Naive thymus-derived CD4-positive, alpha-beta T cell (primary cell): ENCODE results near the gene LRRC9. TPM values are rescaled to one million over a fixed set of nuclear protein-coding genes. Genes with fewer than 3 reads are reported as not detected.
"Not testable (repeated sequence)": the region's sequence is repeated elsewhere in the genome, so short reads cannot be mapped to it uniquely, and the experiment has no call there.

Source experiments
- ATAC-seq: fragments of 150-1000 bp; cut with Tn5 transposase; 2 replicates; pipeline ENCODE4 v1.10.0; 2021; ENCODE audit warnings: mild to moderate bottlenecking, moderate library complexity
- CTCF ChIA-PET: fragments of 350-600 bp; sonication (Branson Sonifier 250); formaldehyde crosslinking; loops from one replicate; lab custom pipeline; 2021; ENCODE audit warnings: antibody characterized with exemption; lab: Charles Lee
- POLR2A ChIA-PET: fragments of 350-600 bp; sonication (Branson Sonifier 250); formaldehyde crosslinking; loops from one replicate; lab custom pipeline; 2021; ENCODE audit warnings: antibody characterized with exemption, inconsistent platforms; lab: Charles Lee
- DNase-seq, 9 donors: peaks; one replicate each; pipeline versions ENCODE4 v3.0.0 to v3.0.0-alpha.2; 2020 to 2022; ENCODE audit warnings: mixed read lengths in 1 of 9
- H3K27ac ChIP-seq: one replicate; pipeline ENCODE4 v1.7.0; 2013; ENCODE audit warnings: mild to moderate bottlenecking, low read depth, low read length, moderate library complexity
- H3K27me3 ChIP-seq, 2 donors: one replicate each; pipeline ENCODE4 v1.7.0; 2013; ENCODE audit warnings: low read length in 2 of 2, mild to moderate bottlenecking in 2 of 2, moderate library complexity in 2 of 2; ENCODE audit not compliant: control insufficient read depth in 2 of 2, insufficient read depth in 2 of 2
- H3K36me3 ChIP-seq, 3 experiments: 1 replicate in 2 of 3; 2 replicates in 1 of 3; pipeline ENCODE4 v1.7.0; 2013; ENCODE audit warnings: low read length in 3 of 3, mild to moderate bottlenecking in 3 of 3, moderate library complexity in 1 of 3; ENCODE audit not compliant: insufficient read depth in 3 of 3, control insufficient read depth in 2 of 3
- H3K4me1 ChIP-seq, 2 donors: one replicate each; pipeline ENCODE4 v1.7.0; 2013; ENCODE audit warnings: low read length in 2 of 2, mild to moderate bottlenecking in 2 of 2, moderate library complexity in 1 of 2; ENCODE audit not compliant: control insufficient read depth in 2 of 2, insufficient read depth in 2 of 2
- H3K4me3 ChIP-seq: 2 replicates; pipeline ENCODE4 v1.7.0; 2013; ENCODE audit warnings: mild to moderate bottlenecking, low read length
- H3K9me3 ChIP-seq, 3 experiments: 1 replicate in 2 of 3; 2 replicates in 1 of 3; pipeline ENCODE4 v1.7.0; 2013; ENCODE audit warnings: low read length in 3 of 3; ENCODE audit not compliant: control insufficient read depth in 2 of 3
- H3K27ac Mint-ChIP-seq, 9 donors: one replicate each; pipeline ENCODE4 v1.8.0; 2020 to 2022; ENCODE audit warnings: mixed read lengths in 9 of 9, mild to moderate bottlenecking in 8 of 9, moderate library complexity in 5 of 9, inconsistent platforms in 2 of 9
- H3K27me3 Mint-ChIP-seq, 5 donors: one replicate each; pipeline ENCODE4 v1.8.0; 2021 to 2022; ENCODE audit warnings: mixed read lengths in 5 of 5, mild to moderate bottlenecking in 1 of 5
- H3K36me3 Mint-ChIP-seq, 5 donors: one replicate each; pipeline ENCODE4 v1.8.0; 2020 to 2022; ENCODE audit warnings: mixed read lengths in 5 of 5, mild to moderate bottlenecking in 3 of 5, inconsistent platforms in 1 of 5
- H3K4me1 Mint-ChIP-seq, 7 donors: one replicate each; pipeline ENCODE4 v1.8.0; 2020 to 2022; ENCODE audit warnings: mixed read lengths in 7 of 7, mild to moderate bottlenecking in 3 of 7, inconsistent platforms in 1 of 7
- H3K4me3 Mint-ChIP-seq, 10 donors: one replicate each; pipeline ENCODE4 v1.8.0; 2020 to 2022; ENCODE audit warnings: mild to moderate bottlenecking in 10 of 10, mixed read lengths in 10 of 10, moderate library complexity in 6 of 10, inconsistent platforms in 2 of 10
- H3K9me3 Mint-ChIP-seq, 11 donors: one replicate each; pipeline ENCODE4 v1.8.0; 2020 to 2022; ENCODE audit warnings: mixed read lengths in 11 of 11, mild to moderate bottlenecking in 4 of 11, inconsistent platforms in 1 of 11, moderate library complexity in 1 of 11
- intact Hi-C, 2 donors: fragments of 100-400 bp; cut with micrococcal nuclease; formaldehyde crosslinking; loops; one replicate each; pipeline ENCODE4 v1.15.1; 2023
- polyA plus RNA-seq, 2 donors: library from polyadenylated mRNA; unstranded; fragments of 300-500 nt; fragmentation: Illumina TruSeq; gene quantifications; one replicate each; pipeline ENCODE4 v1.2.3, GENCODE V29; 2021
- total RNA-seq, 6 experiments: library from RNA in 5 of 6; stranded (reverse) in 5 of 6; gene quantifications; 1 replicate in 5 of 6; 2 replicates in 1 of 6; pipeline ENCODE4 v1.2.3 and lab custom pipeline; 2021 to 2026

LRRC9 gene
- total and polyA plus RNA-seq, 7 experiments from 2014 or later: not detected

DNA sequence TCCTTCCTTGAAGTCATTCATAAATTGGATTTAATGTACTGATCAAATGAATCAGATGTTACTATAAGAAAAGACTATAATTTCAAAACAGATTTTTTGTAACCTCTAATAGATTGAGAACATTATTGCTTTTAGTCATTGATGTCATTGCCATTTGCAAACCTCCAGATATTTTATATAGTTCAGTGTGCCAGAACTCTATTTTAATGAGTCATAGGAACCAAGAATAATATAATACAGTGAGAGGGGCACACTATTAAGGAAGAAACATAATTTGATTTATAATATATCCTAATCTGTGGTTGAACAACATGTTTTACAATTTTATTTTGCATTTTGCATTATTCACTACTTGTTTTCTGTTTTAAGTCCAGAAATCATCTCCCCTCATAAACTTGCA, 78.0 kb downstream of the LRRC9 start:
- Histone ChIP-seq H3K4me1 (no peaks in the 10 kb centered on the region), H3K27me3 (no peaks in the 10 kb centered on the region), H3K9me3 (no peaks in the 10 kb centered on the region), H3K36me3 (no peaks in the 10 kb centered on the region), H3K27ac (no peak overlapping the region), H3K4me3 (no peak overlapping the region)
- Mint-ChIP-seq H3K27ac (no peak overlapping the region), H3K36me3 (peaks cover 0 to 3% (median 0%) of the 10 kb centered on the region in 5 donors), H3K4me1 (no peaks in the 10 kb centered on the region), H3K9me3 (peaks cover 0 to 1% (median 0%) of the 10 kb centered on the region in 11 donors), H3K27me3 (peaks cover 0 to 3% (median 0%) of the 10 kb centered on the region in 5 donors), H3K4me3 (no peak overlapping the region)
- CTCF ChIA-PET: no interaction called here
- intact Hi-C loops: no loop called here
- DNase-seq (no peak), ATAC-seq (no peak)
- POLR2A ChIA-PET: no interaction called here

DNA sequence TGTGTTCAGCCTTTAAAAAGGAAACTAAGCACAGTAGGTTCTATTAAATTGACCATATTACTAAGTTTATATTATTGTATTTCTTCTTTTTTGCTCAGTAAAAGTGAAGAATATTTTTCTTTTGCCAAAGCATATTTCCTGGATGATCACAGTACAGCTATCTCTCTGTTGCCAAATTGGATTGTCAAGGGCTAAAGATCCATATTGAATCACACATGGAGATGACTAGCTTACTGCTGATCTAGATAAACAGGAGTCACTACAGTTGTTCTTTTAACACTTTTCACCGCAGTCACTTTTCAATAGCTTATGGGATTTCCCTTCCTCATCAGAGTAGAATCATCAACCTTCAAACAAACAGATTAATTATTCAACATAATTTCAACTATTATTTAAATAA, 78.6 kb downstream of the LRRC9 start:
- ChIA-PET CTCF (no interaction called here), POLR2A (no interaction called here)
- Mint-ChIP-seq H3K4me1 (no peaks in the 10 kb centered on the region), H3K4me3 (no peak overlapping the region), H3K27me3 (peaks cover 0 to 5% (median 0%) of the 10 kb centered on the region in 5 donors), H3K27ac (no peak overlapping the region), H3K9me3 (peaks cover 0 to 1% (median 0%) of the 10 kb centered on the region in 11 donors), H3K36me3 (peaks cover 0 to 3% (median 0%) of the 10 kb centered on the region in 5 donors)
- DNase-seq (no peak), ATAC-seq (no peak)
- Histone ChIP-seq H3K4me3 (no peak overlapping the region), H3K27me3 (no peaks in the 10 kb centered on the region), H3K4me1 (no peaks in the 10 kb centered on the region), H3K36me3 (no peaks in the 10 kb centered on the region), H3K27ac (no peak overlapping the region), H3K9me3 (no peaks in the 10 kb centered on the region)
- intact Hi-C loops: no loop called here

DNA sequence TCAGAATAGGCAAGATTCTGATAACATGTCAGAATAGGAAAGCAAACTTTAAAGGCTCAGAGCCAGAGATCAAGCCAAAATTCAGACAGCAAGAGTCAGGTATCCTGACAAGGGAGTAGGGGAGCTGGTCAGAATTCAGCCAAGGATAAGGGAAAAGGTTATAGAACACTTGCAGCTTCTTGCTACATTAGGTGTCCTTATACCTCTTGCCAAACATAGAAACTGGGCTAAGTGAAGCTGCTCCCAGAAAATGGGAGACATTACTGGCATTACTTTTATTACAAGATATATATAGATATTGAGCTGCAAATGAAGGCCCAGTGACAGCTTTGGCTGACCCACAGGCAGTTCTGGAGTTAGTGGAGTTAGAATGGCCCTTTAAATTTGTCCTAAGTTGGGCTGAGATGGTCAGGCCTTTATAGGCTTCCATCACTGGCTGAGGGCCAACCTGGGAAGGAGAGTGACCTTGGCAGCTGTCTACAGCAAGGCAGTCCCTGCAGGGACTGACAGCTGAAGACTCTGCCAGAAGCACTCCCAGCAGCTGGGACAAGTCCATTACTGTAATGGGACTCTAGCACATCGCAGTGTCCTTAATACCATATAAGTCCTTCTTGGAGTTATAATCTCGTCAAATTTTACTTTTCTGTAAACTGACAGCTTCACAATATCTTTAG, 83.0 kb downstream of the LRRC9 start:
- Histone ChIP-seq H3K9me3 (no peaks in the 10 kb centered on the region), H3K36me3 (no peaks in the 10 kb centered on the region), H3K4me3 (no peak overlapping the region), H3K27me3 (no peaks in the 10 kb centered on the region), H3K27ac (no peak overlapping the region), H3K4me1 (no peaks in the 10 kb centered on the region)
- no peak for ATAC-seq
- Mint-ChIP-seq H3K36me3 (peaks cover 0 to 3% (median 0%) of the 10 kb centered on the region in 5 donors), H3K27ac (no peak overlapping the region), H3K9me3 (no peaks in the 10 kb centered on the region), H3K4me1 (no peaks in the 10 kb centered on the region), H3K4me3 (no peak overlapping the region), H3K27me3 (peaks cover 0 to 16% (median 4%) of the 10 kb centered on the region in 5 donors)
- intact Hi-C loops: no loop called here
- no peak for DNase-seq
- ChIA-PET CTCF (no interaction called here), POLR2A (no interaction called here)

DNA sequence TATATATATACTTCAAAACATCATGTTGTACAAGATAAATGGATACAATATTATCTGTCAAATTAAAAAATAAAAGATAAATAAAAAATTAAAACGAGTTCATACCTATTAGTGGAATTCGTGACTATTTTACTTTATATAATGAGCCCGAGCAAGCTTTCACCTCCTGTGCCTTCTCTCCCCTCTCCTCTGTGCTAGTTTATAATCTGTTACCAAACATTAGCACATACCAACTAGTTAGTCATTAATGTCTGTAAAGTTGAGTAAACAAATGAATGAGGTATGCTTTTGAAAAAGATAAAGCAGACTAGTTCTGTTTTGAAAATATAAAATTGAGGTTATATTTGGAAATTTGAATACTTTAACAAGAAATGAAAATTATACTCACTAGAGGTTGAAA, 84.0 kb downstream of the LRRC9 start:
- Histone ChIP-seq H3K9me3 (no peaks in the 10 kb centered on the region), H3K27me3 (no peaks in the 10 kb centered on the region), H3K36me3 (no peaks in the 10 kb centered on the region), H3K4me3 (no peak overlapping the region), H3K4me1 (no peaks in the 10 kb centered on the region), H3K27ac (no peak overlapping the region)
- intact Hi-C loops: no loop called here
- peaks cover 0 to 3% (median 0%) of the 10 kb centered on the region in 5 donors for H3K36me3 Mint-ChIP-seq
- no peak for ATAC-seq
- H3K27me3 Mint-ChIP-seq: peaks cover 0 to 18% (median 4%) of the 10 kb centered on the region in 5 donors
- ChIA-PET POLR2A (interaction anchor here (0.6 kb wide), 1 partner anchor 1308 kb away, joined by 3 read pairs; no protein-coding TSS in a partner anchor), CTCF (no interaction called here)
- H3K9me3 Mint-ChIP-seq: peaks cover 0 to 1% (median 0%) of the 10 kb centered on the region in 11 donors
- H3K27ac Mint-ChIP-seq: no peak overlapping the region
- no peak for DNase-seq
- H3K4me1 Mint-ChIP-seq: no peaks in the 10 kb centered on the region
- no peak overlapping the region for H3K4me3 Mint-ChIP-seq

DNA sequence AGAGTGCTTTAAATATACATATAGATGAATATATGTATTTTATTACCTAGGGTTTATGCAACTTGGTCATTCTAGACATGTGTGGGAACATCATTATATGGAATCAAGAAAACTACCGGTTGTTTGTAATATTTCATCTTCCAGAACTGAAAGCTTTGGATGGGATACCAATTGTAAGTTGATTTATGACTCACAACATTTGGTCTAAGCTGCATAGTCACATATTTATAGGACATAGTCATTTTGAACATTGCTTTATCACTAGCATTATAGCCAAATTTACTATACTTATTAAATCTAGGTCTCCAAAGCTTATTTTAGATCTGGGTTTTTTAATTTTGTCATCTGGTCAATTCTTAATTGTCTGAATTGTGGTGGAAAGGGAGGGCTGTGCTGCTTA, 88.1 kb downstream of the LRRC9 start:
- Mint-ChIP-seq H3K27ac (no peak overlapping the region), H3K9me3 (peaks cover 5 to 14% (median 9%) of the 10 kb centered on the region in 11 donors), H3K36me3 (peaks cover 0 to 6% (median 0%) of the 10 kb centered on the region in 5 donors), H3K4me3 (no peak overlapping the region), H3K27me3 (peaks cover 0 to 16% (median 11%) of the 10 kb centered on the region in 5 donors), H3K4me1 (no peaks in the 10 kb centered on the region)
- Histone ChIP-seq H3K36me3 (no peaks in the 10 kb centered on the region), H3K4me3 (no peak overlapping the region), H3K4me1 (no peaks in the 10 kb centered on the region), H3K27ac (no peak overlapping the region), H3K9me3 (no peaks in the 10 kb centered on the region), H3K27me3 (no peaks in the 10 kb centered on the region)
- ChIA-PET POLR2A (no interaction called here), CTCF (no interaction called here)
- ATAC-seq: no peak
- intact Hi-C loops: no loop called here
- DNase-seq: no peak

DNA sequence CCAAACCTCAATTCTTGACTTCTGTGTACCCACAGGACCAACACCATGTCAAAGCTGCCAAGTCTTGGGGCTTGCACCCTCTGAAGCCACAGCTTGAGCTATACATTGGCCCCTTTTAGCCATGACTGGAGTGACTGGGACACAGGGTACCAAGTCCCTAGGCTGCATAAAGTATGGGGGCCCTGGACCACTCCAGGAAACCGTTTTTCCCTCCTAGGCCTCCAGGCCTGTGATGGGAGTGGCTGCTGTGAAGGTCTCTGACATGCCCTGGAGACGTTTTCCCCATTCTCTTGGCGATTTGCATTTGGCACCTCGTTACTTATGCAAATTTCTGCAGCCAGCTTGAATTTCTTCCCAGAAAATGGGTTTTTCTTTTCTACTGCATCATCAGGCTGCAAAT, 90.3 kb downstream of the LRRC9 start:
- H3K27me3 ChIP-seq, H3K4me1 ChIP-seq, POLR2A ChIA-PET, H3K27ac Mint-ChIP-seq, H3K27ac ChIP-seq, ATAC-seq, H3K36me3 ChIP-seq, DNase-seq, H3K4me1 Mint-ChIP-seq, H3K36me3 Mint-ChIP-seq, H3K4me3 ChIP-seq, H3K4me3 Mint-ChIP-seq, H3K9me3 ChIP-seq, CTCF ChIA-PET, intact Hi-C loops: not testable (repeated sequence)
- Mint-ChIP-seq H3K27me3 (peaks cover 0 to 21% (median 17%) of the 10 kb centered on the region in 5 donors), H3K9me3 (peaks cover 5 to 29% (median 12%) of the 10 kb centered on the region in 11 donors)

DNA sequence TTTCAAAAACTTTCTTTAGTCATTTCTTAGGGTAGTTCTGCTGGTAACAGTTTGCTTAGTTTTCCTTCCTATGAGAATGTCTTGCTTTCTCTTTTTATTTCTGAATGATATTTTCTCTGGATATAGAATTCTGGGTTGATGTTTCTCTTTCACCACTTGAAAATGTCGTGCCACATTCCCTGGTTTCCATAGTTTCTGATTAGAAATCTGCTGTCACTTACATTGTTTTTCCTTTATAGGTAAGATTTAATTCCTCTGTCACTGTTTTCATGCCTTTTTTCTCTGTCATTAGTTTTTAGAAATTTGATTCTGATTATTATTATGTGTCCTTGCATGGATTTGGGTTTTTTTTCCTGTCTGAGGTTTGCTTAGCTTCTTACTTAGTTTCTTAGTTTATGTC, 94.5 kb downstream of the LRRC9 start:
- intact Hi-C loops: no loop called here
- POLR2A ChIA-PET: no interaction called here

More for the DNA sequence above, 94.5 kb downstream of the LRRC9 start:
- Histone ChIP-seq H3K27me3 (no peaks in the 10 kb centered on the region), H3K27ac (no peak overlapping the region), H3K9me3 (no peaks in the 10 kb centered on the region), H3K4me1 (no peaks in the 10 kb centered on the region), H3K36me3 (no peaks in the 10 kb centered on the region), H3K4me3 (no peak overlapping the region)
- Mint-ChIP-seq H3K4me3 (no peak overlapping the region), H3K36me3 (peaks cover 0 to 6% (median 0%) of the 10 kb centered on the region in 5 donors), H3K9me3 (peaks cover 5 to 24% (median 10%) of the 10 kb centered on the region in 11 donors), H3K27ac (no peak overlapping the region), H3K27me3 (peaks cover 0 to 28% (median 16%) of the 10 kb centered on the region in 5 donors), H3K4me1 (no peaks in the 10 kb centered on the region)
- DNase-seq: no peak
- no peak for ATAC-seq
- CTCF ChIA-PET: no interaction called here
